Epithelial cell of esophagus (primary cell): ENCODE results near the gene NOD1.

ENCODE experiments used
- DNase-seq: peaks from one replicate; pipeline ENCODE4 v3.0.0; 2010; ENCODE audit warnings: low read depth
- H3K4me3 ChIP-seq: 2 replicates; pipeline ENCODE4 v1.5.1; 2011; ENCODE audit warnings: mild to moderate bottlenecking, low read length, control low read depth
- TF ChIP-seq, protein P1 (sequence below): IDR thresholded peaks from 2 replicates; pipeline ENCODE4 v1.5.1; 2011; ENCODE audit warnings: low read depth, mild to moderate bottlenecking, low read length, control low read depth, inconsistent platforms; ENCODE audit not compliant: insufficient read depth; ENCODE audit errors: missing control alignments

Gene NOD1

DNA sequence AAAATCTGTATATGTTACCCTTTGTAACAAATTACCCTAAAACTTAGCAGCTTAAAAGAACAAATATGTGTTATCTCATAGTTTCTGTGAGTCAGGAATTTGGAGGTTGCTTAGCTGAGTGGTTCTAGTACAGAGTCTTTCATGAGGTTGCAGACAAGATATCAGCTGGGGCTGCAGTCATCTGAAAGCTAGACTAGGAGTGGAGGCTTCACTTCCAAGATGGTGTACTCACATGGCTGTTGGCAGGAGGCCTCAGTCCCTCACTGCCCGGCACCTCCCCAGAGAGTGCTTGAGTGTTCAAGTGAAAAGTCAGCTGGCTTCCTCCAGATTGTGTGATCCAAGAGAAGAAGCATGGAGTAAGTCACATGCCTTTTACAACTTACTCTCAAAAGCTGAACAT is 42.9 kb upstream of the NOD1 start:
- no peak overlapping the region for H3K4me3 ChIP-seq
- no peak for DNase-seq
- TF ChIP-seq, protein P1, sequence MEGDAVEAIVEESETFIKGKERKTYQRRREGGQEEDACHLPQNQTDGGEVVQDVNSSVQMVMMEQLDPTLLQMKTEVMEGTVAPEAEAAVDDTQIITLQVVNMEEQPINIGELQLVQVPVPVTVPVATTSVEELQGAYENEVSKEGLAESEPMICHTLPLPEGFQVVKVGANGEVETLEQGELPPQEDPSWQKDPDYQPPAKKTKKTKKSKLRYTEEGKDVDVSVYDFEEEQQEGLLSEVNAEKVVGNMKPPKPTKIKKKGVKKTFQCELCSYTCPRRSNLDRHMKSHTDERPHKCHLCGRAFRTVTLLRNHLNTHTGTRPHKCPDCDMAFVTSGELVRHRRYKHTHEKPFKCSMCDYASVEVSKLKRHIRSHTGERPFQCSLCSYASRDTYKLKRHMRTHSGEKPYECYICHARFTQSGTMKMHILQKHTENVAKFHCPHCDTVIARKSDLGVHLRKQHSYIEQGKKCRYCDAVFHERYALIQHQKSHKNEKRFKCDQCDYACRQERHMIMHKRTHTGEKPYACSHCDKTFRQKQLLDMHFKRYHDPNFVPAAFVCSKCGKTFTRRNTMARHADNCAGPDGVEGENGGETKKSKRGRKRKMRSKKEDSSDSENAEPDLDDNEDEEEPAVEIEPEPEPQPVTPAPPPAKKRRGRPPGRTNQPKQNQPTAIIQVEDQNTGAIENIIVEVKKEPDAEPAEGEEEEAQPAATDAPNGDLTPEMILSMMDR, result no peak

DNA sequence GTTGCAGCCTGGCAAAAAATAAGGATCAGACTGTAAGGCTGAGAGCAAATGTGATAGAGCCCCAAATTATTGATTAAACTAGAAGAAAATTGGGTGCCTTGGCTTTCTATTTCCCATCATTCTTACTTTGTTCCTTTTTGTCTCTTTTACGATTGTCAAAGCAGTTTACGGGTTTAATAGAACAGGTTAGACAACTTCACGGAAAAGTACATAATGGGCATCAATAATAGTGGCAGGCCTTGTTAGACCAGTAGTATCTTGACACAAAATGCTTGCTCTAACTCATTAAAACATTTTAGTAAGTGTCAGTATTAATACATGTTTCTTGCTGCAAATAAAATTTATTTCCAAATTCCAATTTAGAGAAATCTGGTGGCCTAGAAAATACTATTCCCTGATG is 40.5 kb upstream of the NOD1 start:
- H3K4me3 ChIP-seq, result no peak overlapping the region
- DNase-seq, result peak; percentile 65
- TF ChIP-seq, protein P1, result no peak

DNA sequence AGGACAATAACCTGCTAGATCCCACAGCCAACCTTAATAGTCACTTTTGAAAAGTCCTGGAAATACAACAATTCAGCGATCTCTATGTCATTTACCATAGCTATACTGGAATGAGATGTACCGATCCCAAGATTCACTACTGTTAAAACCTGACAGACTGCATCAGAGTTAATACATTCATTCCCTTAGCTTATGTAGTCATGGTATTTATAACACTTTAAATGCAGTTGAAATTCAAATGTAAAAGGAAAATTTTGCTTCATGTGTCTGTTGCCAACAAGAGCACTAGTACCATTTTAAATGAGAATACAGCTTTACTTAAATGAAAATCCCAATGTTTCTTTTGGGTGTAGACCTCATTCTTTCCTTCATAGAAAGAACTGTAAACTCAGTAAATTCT is 37.2 kb upstream of the NOD1 start:
- DNase-seq, result no peak
- TF ChIP-seq, protein P1, result no peak
- no peak overlapping the region for H3K4me3 ChIP-seq

DNA sequence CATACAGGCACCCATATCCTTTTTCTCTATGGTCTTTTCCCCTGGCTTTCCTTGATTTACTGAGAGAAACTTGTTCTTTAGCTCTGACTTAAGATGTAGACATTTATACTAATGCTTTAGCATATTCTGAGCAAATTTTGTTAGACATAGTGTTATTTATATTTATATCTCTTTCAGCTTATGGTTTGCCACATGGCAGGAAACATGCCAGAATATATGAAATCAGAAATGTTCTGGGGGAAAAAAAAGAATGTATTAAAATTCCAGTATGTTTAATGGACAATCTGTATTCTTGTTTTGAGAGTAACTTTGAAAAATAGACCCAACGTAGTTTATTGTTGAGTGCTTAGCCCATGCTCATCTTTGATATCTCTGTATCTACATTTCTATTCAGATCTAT is 36.2 kb upstream of the NOD1 start:
- no peak for DNase-seq
- TF ChIP-seq, protein P1, result no peak
- H3K4me3 ChIP-seq, result no peak overlapping the region

DNA sequence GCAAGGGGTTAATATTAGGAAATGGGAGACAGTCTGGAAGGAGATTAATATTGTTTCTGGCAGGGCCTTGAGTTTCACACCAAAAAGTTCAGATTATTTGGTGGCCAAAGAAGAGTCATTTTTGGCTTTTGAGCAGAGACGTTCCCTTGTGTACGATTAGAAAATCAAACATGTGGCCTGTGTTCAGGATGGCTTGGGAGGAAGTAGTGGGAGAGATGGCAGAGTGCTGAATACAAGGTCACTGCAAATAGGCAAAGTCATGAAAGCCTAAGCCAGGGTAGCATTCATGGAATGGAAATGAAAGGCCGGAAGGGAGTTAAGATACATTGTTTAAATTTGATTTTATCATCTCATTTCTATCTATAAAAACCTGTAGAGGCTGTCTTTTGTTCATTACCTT is 35.6 kb upstream of the NOD1 start:
- no peak for DNase-seq
- H3K4me3 ChIP-seq, result no peak overlapping the region
- TF ChIP-seq, protein P1, result no peak

DNA sequence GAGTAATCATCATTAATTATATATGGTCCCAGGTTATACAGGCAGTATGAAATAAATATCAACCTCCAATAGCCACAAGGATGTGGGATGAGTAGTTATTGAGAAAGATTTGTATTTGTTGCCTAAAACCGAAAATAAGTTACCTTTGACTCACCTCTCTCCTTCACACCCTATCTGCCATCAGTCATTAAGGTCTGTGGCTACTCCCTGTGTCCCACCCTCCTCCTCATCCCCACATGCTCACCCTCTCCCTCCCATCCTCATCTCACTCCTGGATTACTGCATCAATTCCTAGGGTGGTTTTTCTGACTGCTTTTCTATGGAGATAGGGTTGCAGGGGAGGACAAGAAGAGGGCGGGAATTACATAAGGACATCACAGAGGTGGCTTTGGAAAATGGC is 35.2 kb upstream of the NOD1 start:
- DNase-seq, result peak; percentile 56
- TF ChIP-seq, protein P1, result no peak
- H3K4me3 ChIP-seq, result no peak overlapping the region

DNA sequence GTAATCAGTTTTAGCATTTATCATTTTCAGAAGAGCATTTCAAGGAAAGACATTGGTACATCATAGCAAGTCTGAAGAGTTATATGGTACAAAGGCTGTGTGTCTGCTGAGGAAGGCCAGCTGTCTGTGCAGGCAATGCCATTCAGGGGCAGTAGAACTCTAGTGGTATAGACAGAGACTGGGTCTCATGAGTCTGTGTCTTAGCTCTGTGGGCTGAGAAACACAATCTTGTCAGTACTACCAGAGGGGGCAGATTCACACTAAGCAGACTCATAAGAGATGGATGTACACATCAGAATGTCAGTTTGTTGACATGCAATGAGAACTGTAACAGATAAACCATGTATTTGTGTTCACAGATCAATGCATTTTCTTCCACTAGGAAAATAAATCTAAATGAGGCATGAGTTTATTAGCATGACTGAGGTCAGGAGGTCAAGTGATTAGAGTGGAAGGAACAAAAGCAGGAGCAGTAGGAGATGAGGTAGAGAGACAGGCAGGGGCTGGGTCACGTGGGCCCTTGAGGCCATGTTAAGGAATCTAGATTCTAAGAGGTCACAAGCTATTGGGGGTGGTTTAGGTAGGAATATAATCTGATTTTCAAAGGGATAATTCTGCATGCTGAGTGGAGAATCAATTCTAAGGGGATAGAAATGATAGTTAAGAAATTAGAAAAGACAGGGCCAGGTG is 33.5 kb upstream of the NOD1 start:
- TF ChIP-seq, protein P1, result no peak
- DNase-seq, result no peak
- no peak overlapping the region for H3K4me3 ChIP-seq
